Activated CD4-positive, CD25-positive, alpha-beta regulatory T cell treated with anti-CD3 and anti-CD28 coated beads, Interleukin-2, amount 50 U/mL, for 72 hours (primary cell): Measurements from ENCODE around the gene PACS1.

Experiments
- DNase-seq: peaks from one replicate; pipeline ENCODE4 v3.0.0; 2021

The PACS1 gene

DNA sequence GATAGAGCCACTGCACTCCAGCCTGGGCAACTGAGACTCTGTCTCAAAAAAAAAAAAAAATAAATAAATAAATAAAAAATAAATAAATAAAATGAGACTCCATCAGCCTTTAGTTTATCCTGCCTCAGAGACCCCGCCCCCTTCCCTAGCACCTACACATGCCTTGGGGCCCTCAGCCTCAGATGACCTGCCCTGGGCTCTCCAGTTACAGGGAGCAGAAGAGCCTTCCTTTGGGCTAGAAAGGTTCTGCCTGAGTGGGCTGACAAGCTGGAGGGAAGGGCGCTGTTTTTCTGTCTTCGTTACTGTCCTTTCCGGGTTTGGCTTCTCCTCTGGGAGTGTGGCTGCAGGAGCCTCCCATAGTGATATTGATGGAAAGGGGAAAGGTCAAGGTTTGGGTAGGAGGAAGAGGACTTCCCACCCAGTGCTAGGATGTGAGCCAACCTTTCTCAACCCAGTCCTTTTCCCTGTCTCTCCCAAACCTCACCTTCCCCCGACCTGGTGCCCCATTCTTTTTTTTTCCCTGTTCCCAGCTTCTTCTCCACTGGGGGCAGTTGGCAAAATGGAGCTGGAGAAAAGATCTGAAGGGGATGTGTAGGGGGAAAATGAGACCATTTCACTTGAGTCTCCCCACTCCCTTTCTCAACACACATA is 19.4 kb upstream of the PACS1 start:
- no peak for DNase-seq

- DNase-seq = no peak
Measured at GRCh38 chr11:66051371-66051765, 18.7 kb upstream of the PACS1 start.

GRCh38 chr11:66051766-66052663 is 18.1 kb upstream of the PACS1 start, which contains the start of gene SF3B2:
Gene SF3B2 (plus strand): TSS chr11:66052364. CDS start chr11:66052385, 21 bp downstream.
- DNase-seq = peak; percentile 92

GRCh38 chr11:66052664-66052982 is 17.4 kb upstream of the PACS1 start:
- DNase-seq = no peak

DNA sequence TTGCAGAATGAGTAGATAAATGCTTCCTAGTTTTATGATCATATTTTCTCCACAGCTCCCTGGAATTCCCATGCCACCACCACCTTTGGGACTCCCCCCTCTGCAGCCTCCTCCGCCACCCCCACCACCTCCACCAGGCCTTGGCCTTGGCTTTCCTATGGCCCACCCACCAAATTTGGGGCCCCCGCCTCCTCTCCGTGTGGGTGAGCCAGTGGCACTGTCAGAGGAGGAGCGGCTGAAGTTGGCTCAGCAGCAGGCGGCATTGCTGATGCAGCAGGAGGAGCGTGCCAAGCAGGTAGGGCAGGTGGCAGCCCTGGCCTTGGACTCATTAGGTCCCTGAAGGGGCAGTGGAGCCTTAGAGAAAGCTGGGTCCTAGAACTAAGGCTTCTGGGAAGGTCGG is 15.1 kb upstream of the PACS1 start:
- no peak for DNase-seq

DNA sequence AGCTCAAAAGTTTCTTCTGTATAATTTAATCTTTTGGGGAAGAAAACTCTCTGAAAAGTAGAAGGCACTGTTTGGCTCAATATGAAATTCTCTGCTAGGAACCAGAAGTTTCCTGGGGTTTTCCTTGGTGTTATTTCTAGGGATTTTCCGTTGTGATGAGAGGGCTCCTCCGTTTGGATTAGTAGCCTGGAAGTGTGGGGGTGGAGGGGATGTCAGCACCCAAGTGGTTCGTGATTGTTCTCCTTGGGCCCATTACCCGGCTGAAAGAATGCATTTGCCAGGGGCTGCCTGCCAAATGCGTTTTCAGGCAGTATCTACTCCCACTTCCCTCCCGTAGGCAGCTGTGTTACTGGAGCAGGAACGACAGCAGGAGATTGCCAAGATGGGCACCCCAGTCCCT is 13.6 kb upstream of the PACS1 start:
- no peak for DNase-seq

DNA sequence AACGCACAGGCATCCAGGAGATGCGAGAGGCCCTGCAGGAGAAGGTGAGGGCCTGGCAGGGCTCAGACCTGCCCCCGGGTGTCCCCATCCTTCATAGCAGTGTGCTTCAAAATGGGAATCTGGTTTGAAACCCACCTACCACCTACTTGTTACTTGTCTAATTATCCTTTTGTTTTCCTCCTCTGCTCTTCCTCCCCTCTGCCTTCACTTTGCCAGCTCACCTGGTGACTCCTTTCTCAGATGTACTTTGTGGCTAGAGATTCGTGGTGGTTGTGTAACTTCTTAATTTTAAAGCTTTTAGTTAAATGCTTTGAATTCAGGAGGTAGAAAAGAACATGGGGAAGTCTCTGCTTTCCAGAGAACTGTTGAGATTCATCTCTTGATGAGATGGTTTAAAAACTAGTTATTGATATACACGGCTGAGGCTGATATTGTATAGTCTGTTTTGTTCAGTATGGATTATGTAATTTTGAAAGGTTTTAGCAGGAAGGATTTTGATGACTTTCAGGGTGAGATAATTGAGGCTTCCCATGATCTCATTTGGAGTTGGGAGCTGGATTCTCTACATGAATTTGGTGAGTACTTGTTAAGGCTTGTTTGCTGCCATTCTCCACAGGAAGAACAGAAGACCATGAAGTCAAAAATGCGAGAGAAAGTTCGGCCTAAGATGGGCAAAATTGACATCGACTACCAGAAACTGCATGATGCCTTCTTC is 9.9 kb upstream of the PACS1 start:
- no peak for DNase-seq

GRCh38 chr11:66061268-66061667 is 8.8 kb upstream of the PACS1 start:
- no peak for DNase-seq

- no peak for DNase-seq
Measured at GRCh38 chr11:66062408-66062807, 7.7 kb upstream of the PACS1 start.

- no peak for DNase-seq
Measured at GRCh38 chr11:66063900-66064299, 6.2 kb upstream of the PACS1 start.

DNA sequence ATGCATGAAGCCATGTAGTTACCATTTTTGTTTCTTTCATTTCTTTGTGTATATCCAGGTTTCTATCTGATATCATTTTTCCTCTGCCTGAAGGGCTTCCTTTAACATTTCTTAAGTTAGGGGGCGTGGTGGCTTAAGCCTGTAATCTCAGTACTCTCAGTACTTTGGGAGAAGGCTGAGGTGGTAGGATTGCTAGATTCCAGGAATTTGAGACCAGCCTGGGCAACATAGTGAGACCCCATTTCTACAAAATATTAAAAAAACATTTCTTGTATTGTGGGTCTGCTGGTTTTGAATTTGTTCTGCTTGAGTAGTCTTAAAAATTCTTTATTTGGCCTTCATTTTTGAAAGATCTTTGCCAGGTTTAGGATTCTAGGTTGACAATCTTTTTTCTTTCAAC is 5.5 kb upstream of the PACS1 start:
- no peak for DNase-seq

DNA sequence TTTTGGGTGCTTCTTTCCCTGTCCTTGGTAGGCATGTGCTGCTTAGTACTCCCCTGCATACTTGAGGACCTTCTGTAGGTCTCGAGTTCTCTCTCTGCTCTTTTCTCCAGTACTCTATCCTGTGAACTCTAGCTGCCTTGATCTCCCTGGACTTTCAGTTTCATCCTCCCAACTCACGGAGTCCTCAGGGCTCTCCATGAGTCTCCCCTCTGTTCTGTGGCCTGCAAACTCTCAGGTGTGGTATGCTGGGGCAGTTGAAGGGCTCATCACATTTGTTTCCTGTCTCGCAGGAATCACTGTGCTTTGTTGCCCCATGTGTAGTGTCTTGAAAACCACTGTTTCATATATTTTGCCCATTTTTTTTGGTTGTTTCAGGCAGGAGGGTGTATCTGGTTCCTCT is 3.3 kb upstream of the PACS1 start:
- DNase-seq = no peak

DNA sequence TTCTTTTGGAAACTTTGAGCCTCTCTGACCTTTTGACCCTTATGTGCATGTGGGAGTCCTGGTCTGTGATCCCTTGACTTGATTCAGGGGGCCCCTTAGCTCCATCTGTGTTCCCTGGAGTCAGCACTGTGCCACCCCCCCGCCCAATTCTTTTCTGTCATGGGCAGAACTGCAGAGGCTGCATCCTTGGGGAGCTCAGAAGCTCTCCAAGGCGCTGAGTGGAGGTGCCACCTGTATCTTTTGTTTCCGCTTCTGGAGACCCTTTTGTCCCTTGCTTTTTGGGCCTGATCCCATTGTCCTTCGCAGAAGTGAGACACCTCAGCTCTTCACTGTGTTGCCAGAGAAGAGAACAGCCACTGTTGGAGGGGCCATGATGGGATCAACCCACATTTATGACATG is 2.4 kb upstream of the PACS1 start:
- no peak for DNase-seq

DNA sequence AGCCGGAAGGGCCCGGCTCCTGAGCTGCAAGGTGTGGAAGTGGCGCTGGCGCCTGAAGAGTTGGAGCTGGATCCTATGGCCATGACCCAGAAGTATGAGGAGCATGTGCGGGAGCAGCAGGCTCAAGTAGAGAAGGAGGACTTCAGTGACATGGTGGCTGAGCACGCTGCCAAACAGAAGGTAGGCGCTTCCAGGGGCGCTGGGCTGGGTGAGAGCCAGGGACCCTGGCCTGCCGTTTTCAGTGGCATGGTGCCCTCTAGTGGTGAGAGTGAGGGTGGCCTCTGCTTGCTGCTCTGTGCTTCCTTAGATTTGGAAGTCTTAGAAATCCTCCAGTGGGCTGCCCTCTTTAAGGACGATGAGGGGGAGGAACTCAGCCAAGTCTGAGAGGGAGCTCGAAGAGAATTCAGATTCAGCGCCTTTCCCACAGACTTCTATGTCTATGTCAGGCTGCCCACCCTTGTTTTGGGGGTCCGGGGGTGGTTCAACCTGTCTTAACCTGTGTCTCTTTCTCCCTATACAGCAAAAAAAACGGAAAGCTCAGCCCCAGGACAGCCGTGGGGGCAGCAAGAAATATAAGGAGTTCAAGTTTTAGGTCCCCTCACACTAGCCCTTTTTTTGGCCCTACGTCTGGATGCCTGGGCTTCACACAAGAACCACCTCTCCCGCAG is 1.8 kb upstream of the PACS1 start:
- DNase-seq = peak; percentile 72

- peak; percentile 45 for DNase-seq
Measured at GRCh38 chr11:66068923-66069714, 953 bp upstream of the PACS1 start.

GRCh38 chr11:66070604-66071380 is 720 bp downstream of the PACS1 start:
- DNase-seq = no peak

GRCh38 chr11:66071381-66071801 is 1.3 kb downstream of the PACS1 start:
- DNase-seq = no peak

- DNase-seq = no peak
Measured at GRCh38 chr11:66072081-66072480, 2.0 kb downstream of the PACS1 start.

- no peak for DNase-seq
Measured at GRCh38 chr11:66072518-66072917, 2.4 kb downstream of the PACS1 start.

DNA sequence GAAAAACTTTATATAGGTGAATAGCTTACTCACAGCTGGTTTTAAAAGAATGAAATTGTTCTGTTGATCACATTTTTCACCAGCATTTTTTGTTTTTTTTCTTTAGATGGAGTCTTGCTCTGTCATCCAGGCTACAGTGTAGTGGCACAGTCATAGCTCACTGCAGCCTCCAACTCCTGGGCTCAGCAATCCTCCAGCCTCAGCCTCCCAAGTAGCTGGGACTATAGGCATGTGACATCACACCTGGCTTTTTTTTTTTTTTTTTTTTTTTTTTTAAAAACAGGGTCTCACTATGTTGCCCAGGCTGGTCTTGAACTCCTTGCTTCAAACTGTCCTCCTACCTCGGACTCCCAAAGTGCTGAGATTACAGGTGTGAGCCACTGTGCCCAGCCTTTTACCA is 3.6 kb downstream of the PACS1 start:
- DNase-seq = no peak

GRCh38 chr11:66075273-66075672 is 5.2 kb downstream of the PACS1 start:
- DNase-seq = no peak

- no peak for DNase-seq
Measured at GRCh38 chr11:66076561-66076960, 6.5 kb downstream of the PACS1 start.
